SK-N-SH (cell line): ENCODE measurements around the gene KRT84. TPM values are rescaled to one million over a fixed set of nuclear protein-coding genes. Genes with fewer than 3 reads are reported as not detected.

Experiments
- CTCF ChIA-PET: fragments of 300-600, 350-600 bp; formaldehyde crosslinking; extraction: SDS; loops from one replicate; lab custom pipeline; 2021; lab: Yijun Ruan, JAX
- POLR2A ChIA-PET: fragments of 350-600 bp; sonication (Branson Sonifier 250); formaldehyde crosslinking; extraction: SDS; loops from one replicate; lab custom pipeline; 2020; ENCODE audit warnings: antibody characterized with exemption, inconsistent platforms; lab: Yijun Ruan, JAX
- DNase-seq: peaks from one replicate; pipeline ENCODE4 v3.0.0; 2012
- H2AFZ ChIP-seq: fragments of 200-600 bp; sonication (generic); 2 replicates; pipeline ENCODE4 v1.8.1; 2016; ENCODE audit warnings: antibody characterized with exemption, mild to moderate bottlenecking, low read depth
- H3F3A ChIP-seq: fragments of 200-600 bp; sonication (generic); replicated peaks from 2 replicates; pipeline ENCODE3; 2016; ENCODE audit warnings: antibody characterized with exemption, mild to moderate bottlenecking; ENCODE audit not compliant: insufficient read depth
- H3K27ac ChIP-seq, 2 experiments: fragments of 200-500 bp in 1 of 2; fragments of 200-600 bp in 1 of 2; sonication (Bioruptor generic) in 1 of 2; sonication (generic), shearing (Covaris generic) in 1 of 2; 2 replicates each; pipeline versions ENCODE4 v1.5.1 to v1.6.1; 2014 to 2016; ENCODE audit warnings: low read depth in 2 of 2, inconsistent platforms in 1 of 2, low read length in 1 of 2, mild to moderate bottlenecking in 1 of 2, mixed read lengths in 1 of 2
- H3K27me3 ChIP-seq: fragments of 200-600 bp; sonication (generic), shearing (Covaris generic); 2 replicates; pipeline ENCODE4 v1.6.1; 2016; ENCODE audit warnings: mixed run types; ENCODE audit not compliant: insufficient read depth
- H3K36me3 ChIP-seq, 2 experiments: fragments of 200-500 bp in 1 of 2; fragments of 200-600 bp in 1 of 2; sonication (Bioruptor generic) in 1 of 2; sonication (generic) in 1 of 2; replicated peaks in 1 of 2; 2 replicates each; pipeline versions ENCODE3 to v1.5.1; 2014 to 2016; ENCODE audit warnings: low read length in 1 of 2, mild to moderate bottlenecking in 1 of 2; ENCODE audit not compliant: insufficient read depth in 2 of 2, control insufficient read depth in 1 of 2
- H3K4me1 ChIP-seq, 2 experiments: fragments of 200-500 bp in 1 of 2; fragments of 200-600 bp in 1 of 2; sonication (Bioruptor generic) in 1 of 2; sonication (generic), shearing (Covaris generic) in 1 of 2; 2 replicates each; pipeline versions ENCODE4 v1.5.1 to v1.6.1; 2014 to 2016; ENCODE audit warnings: low read depth in 1 of 2, low read length in 1 of 2, mixed run types in 1 of 2; ENCODE audit not compliant: insufficient read depth in 2 of 2, control insufficient read depth in 1 of 2
- H3K4me2 ChIP-seq: fragments of 200-600 bp; sonication (generic), shearing (Covaris generic); 2 replicates; pipeline ENCODE4 v1.6.1; 2017; ENCODE audit warnings: mixed run types
- H3K4me3 ChIP-seq, 2 experiments: fragments of 200-500 bp in 1 of 2; fragments of 200-600 bp in 1 of 2; sonication (Bioruptor generic) in 1 of 2; sonication (generic), shearing (Covaris generic) in 1 of 2; 2 replicates each; pipeline versions ENCODE4 v1.5.1 to v1.8.1; 2014 to 2016; ENCODE audit warnings: low read depth in 2 of 2, inconsistent platforms in 1 of 2, low read length in 1 of 2, mild to moderate bottlenecking in 1 of 2, mixed read lengths in 1 of 2, moderate library complexity in 1 of 2
- H3K79me2 ChIP-seq: fragments of 200-600 bp; sonication (generic); 2 replicates; pipeline ENCODE4 v1.8.1; 2017; ENCODE audit warnings: mild to moderate bottlenecking; ENCODE audit not compliant: insufficient read depth
- H3K9ac ChIP-seq: fragments of 200-600 bp; sonication (generic); 2 replicates; pipeline ENCODE4 v1.6.1; 2017; ENCODE audit warnings: mixed run types
- H3K9me2 ChIP-seq: fragments of 200-600 bp; sonication (generic); 2 replicates; pipeline ENCODE4 v1.6.1; 2017; ENCODE audit warnings: mixed run types
- H3K9me3 ChIP-seq: fragments of 200-600 bp; sonication (generic); 2 replicates; pipeline ENCODE4 v1.6.1; 2017; ENCODE audit warnings: mixed run types, mild to moderate bottlenecking, moderate library complexity
- H4K20me1 ChIP-seq: fragments of 200-600 bp; sonication (generic); 2 replicates; pipeline ENCODE4 v1.6.1; 2017; ENCODE audit warnings: mild to moderate bottlenecking, mixed run types; ENCODE audit not compliant: insufficient read depth
- CTCF ChIP-seq: fragments of 200-600 bp; sonication (generic); IDR thresholded peaks from 2 replicates; pipeline ENCODE4 v1.6.1; 2017; ENCODE audit warnings: antibody characterized with exemption, mild to moderate bottlenecking, moderate library complexity
- EP300 ChIP-seq, 2 experiments: IDR thresholded peaks; 2 replicates each; pipeline versions ENCODE4 v1.4.0 to v1.6.1; 2012; ENCODE audit warnings: borderline replicate concordance in 1 of 2, low read depth in 1 of 2, low read length in 1 of 2
- FOXM1 ChIP-seq: IDR thresholded peaks from 2 replicates; pipeline ENCODE4 v1.4.0; 2012; ENCODE audit warnings: low read depth, mild to moderate bottlenecking
- GABPA ChIP-seq: IDR thresholded peaks from 2 replicates; pipeline ENCODE4 v1.4.0; 2012; ENCODE audit warnings: low read depth, mild to moderate bottlenecking
- GATA2 ChIP-seq: sonication (generic); formaldehyde crosslinking; IDR thresholded peaks from 2 replicates; pipeline ENCODE4 v1.5.0; 2020; ENCODE audit warnings: mild to moderate bottlenecking, missing genetic modification reagents
- MAX ChIP-seq: IDR thresholded peaks from 2 replicates; pipeline ENCODE4 v1.4.0; 2012; ENCODE audit warnings: low read depth
- MXI1 ChIP-seq: IDR thresholded peaks from 2 replicates; pipeline ENCODE4 v1.6.1; 2012; ENCODE audit warnings: mild to moderate bottlenecking, low read depth, low read length, improper control_type of control experiment
- PBX3 ChIP-seq: IDR thresholded peaks from 2 replicates; pipeline ENCODE4; 2012
- REST ChIP-seq: IDR thresholded peaks from 2 replicates; pipeline ENCODE4 v1.6.1; 2012; ENCODE audit warnings: mild to moderate bottlenecking, low read depth, low read length, moderate library complexity
- RFX5 ChIP-seq: IDR thresholded peaks from 2 replicates; pipeline ENCODE4 v1.6.1; 2012; ENCODE audit warnings: mild to moderate bottlenecking, improper control_type of control experiment, low read length
- WGBS: methylation state at CpG from one replicate; pipeline ENCODE4 v1.1.6; 2017; ENCODE audit warnings: low lambda C conversion rate; 5-methylcytosine and 5-hydroxymethylcytosine counted together
- polyA plus RNA-seq, 3 experiments: library from polyadenylated mRNA; depleted of rRNA; stranded (reverse); fragments of >200 nt; gene quantifications; 2 replicates each; pipeline ENCODE4 v1.2.3, GENCODE V29; 2012

KRT84 gene
- polyA plus RNA-seq, 1 of the 3 experiments (the other 2 are of a cell fraction): not detected

- Histone ChIP-seq H3F3A (no peaks in the 10 kb centered on the region), H3K79me2 (no peaks in the 10 kb centered on the region), H3K9me3 (no peaks in the 10 kb centered on the region), H4K20me1 (no peaks in the 10 kb centered on the region), H3K36me3 (no peaks in the 10 kb centered on the region), H2AFZ (no peak overlapping the region), H3K9ac (no peak overlapping the region), H3K27me3 (peaks cover 48% of the 10 kb centered on the region), H3K9me2 (no peaks in the 10 kb centered on the region), H3K4me3 (no peak overlapping the region), H3K4me1 (no peaks in the 10 kb centered on the region), H3K27ac (no peak overlapping the region), H3K4me2 (no peak overlapping the region)
- 41% methylated on average over 3 of the region's 12 CpGs for WGBS
- TF ChIP-seq RFX5 (no peak), GATA2 (CRISPR knock-in tag) (no peak), MXI1 (no peak), PBX3 (no peak), FOXM1 (no peak), MAX (no peak), EP300 (IDR thresholded peaks at IDR 0.05; ENCODE audit: borderline replicate concordance in 1 of 2, low read depth in 1 of 2, low read length in 1 of 2) (no peak)
- DNase-seq: no peak
- POLR2A ChIA-PET: no interaction called here
- CTCF ChIA-PET: interaction anchor here (2.1 kb wide), 1 partner anchor 9 kb away, joined by 12 read pairs; no protein-coding TSS in a partner anchor
Observed at GRCh38 chr12:52363111-52363679, 22.3 kb downstream of the KRT84 start.

- DNase-seq: no peak
- ChIA-PET POLR2A (interaction anchor here (0.6 kb wide), 1 partner anchor 672 kb away, joined by 3 read pairs; no protein-coding TSS in a partner anchor), CTCF (interaction anchor here (0.8 to 3.7 kb wide), 8 partner anchors 10 to 618 kb away, joined by 3 to 35 read pairs (median 4); no protein-coding TSS in a partner anchor)
- no peaks in the 10 kb centered on the region for H3K79me2 ChIP-seq
- no peak overlapping the region for H3K27ac ChIP-seq
- H3K9ac ChIP-seq: no peak overlapping the region
- 46% methylated on average over 7 of the region's 11 CpGs for WGBS
- H4K20me1 ChIP-seq: no peaks in the 10 kb centered on the region
- no peaks in the 10 kb centered on the region for H3K4me1 ChIP-seq
- no peak overlapping the region for H3K4me2 ChIP-seq
- H2AFZ ChIP-seq: no peak overlapping the region
- no peaks in the 10 kb centered on the region for H3K9me3 ChIP-seq
- no peaks in the 10 kb centered on the region for H3K36me3 ChIP-seq
- H3K4me3 ChIP-seq: no peak overlapping the region
- H3K27me3 ChIP-seq: peaks cover 38% of the 10 kb centered on the region
- no peaks in the 10 kb centered on the region for H3K9me2 ChIP-seq
- TF ChIP-seq CTCF (peak; percentile 43; the same call in 1 of the 2 replicates), GABPA (no peak), REST (no peak)
- H3F3A ChIP-seq: no peaks in the 10 kb centered on the region
Observed at GRCh38 chr12:52362118-52362726, 23.2 kb downstream of the KRT84 start.
